Measurements from ENCODE around the gene TMEM201.

GRCh38 chr1:9590945-9591668 lies 2.4 kb downstream of the TMEM201 start:
- TF ChIP-seq, protein P1, sequence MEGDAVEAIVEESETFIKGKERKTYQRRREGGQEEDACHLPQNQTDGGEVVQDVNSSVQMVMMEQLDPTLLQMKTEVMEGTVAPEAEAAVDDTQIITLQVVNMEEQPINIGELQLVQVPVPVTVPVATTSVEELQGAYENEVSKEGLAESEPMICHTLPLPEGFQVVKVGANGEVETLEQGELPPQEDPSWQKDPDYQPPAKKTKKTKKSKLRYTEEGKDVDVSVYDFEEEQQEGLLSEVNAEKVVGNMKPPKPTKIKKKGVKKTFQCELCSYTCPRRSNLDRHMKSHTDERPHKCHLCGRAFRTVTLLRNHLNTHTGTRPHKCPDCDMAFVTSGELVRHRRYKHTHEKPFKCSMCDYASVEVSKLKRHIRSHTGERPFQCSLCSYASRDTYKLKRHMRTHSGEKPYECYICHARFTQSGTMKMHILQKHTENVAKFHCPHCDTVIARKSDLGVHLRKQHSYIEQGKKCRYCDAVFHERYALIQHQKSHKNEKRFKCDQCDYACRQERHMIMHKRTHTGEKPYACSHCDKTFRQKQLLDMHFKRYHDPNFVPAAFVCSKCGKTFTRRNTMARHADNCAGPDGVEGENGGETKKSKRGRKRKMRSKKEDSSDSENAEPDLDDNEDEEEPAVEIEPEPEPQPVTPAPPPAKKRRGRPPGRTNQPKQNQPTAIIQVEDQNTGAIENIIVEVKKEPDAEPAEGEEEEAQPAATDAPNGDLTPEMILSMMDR (IDR thresholded peaks at IDR 0.05; ENCODE audit: insufficient read depth, low read length, poor library complexity, severe bottlenecking), result no peak
- TF ChIP-seq EZH2phosphoT487 (conservative IDR thresholded peaks at IDR 0.05; ENCODE audit: low read length), result no peak
